Measurements from ENCODE around the gene CDHR5.

The CDHR5 gene

DNA sequence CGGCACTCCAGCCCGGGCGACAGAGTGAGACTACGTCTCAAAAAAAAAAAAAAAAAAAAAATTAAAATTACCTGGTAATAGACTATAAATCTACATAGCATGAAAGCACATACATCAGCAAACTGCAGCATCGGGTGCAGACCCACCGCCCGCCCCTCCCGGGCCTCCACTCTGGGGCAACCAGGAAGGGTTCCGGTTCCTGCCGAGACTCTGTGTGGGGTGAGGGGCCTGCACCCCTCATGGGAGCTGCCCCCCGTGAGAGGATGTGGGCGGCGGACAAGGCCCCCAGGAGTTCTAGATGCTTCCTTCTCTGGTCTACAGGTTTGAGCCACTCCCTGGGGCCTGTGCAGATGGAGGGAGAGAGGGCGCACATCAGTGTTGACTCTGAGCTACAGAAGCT lies 21.5 kb upstream of the CDHR5 start:
- no peak for DNase-seq (ENCODE audit: low read depth in 2 of 3, low spot score in 1 of 3)

DNA sequence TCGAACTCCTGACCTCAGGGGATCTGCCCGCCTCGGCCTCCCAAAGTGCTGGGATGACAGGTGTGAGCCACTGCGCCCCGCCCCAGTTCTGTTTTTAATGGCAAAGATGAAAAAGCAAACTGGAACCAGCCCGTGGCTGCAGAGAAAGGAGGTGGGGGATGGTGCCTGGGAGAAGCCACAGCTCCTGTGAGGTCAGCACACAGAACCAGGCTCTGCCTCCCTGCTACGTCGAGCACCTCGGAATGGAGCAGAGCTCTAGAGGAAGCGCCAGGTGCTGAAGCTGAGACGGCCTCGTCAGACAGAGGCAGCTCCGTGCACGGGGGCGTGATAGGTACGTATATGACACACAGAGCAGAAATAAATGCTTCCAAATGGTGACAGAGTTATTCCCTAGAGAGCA lies 20.8 kb upstream of the CDHR5 start:
- no peak for DNase-seq (ENCODE audit: low read depth in 2 of 3, low spot score in 1 of 3)

- no peak for DNase-seq (ENCODE audit: low read depth in 2 of 3, low spot score in 1 of 3)
Measured at GRCh38 chr11:643849-644738, 19.3 kb upstream of the CDHR5 start.

DNA sequence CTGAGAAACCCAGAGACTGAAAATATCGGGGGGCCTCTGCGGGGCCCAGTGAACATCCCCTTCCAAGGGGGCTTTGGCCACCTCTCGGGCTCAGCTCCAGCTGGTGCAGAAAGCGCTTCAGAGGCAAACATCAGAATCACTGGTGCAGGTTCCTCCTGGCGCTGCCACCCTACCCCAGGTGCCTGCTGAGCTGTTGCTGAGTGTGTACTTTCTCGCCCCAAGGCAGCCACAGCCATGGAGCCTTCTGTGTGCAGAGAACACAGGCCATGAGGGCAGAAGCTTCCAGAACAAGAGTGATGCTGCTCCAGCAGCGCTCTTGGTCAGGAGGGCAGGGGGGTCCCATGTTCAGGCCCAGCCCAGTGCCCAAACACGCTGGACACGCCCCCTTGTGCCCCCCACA lies 18.6 kb upstream of the CDHR5 start:
- no peak for DNase-seq (ENCODE audit: low read depth in 2 of 3, low spot score in 1 of 3)

DNA sequence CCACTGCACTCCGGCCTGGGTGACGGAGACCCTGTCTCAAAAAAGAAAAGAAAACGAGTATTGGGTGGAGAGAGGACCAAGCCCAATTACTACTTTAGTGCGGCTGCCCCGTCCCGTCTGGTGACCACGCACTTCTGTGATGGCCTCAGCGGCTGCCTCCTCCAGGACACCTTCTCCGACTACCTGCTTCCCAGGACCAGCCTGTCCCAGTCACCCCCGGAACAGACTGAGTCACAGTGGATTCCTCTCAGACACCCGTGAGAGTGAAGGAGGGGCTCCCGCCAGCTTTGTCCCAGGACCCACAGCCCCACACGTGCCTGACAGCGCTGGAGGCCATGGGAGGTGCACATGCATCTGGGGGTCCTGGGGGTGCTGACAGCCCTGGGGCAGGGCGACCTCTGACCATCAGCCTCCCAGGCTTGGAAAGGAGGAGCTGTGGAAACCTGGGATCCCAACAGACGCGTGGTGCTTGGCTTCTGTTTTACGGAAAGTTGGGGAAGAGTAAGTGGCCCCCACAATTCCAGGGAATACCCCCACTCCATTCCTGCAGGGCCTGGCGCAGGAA lies 17.1 kb upstream of the CDHR5 start:
- DNase-seq (ENCODE audit: low read depth in 2 of 3, low spot score in 1 of 3), result no peak

DNA sequence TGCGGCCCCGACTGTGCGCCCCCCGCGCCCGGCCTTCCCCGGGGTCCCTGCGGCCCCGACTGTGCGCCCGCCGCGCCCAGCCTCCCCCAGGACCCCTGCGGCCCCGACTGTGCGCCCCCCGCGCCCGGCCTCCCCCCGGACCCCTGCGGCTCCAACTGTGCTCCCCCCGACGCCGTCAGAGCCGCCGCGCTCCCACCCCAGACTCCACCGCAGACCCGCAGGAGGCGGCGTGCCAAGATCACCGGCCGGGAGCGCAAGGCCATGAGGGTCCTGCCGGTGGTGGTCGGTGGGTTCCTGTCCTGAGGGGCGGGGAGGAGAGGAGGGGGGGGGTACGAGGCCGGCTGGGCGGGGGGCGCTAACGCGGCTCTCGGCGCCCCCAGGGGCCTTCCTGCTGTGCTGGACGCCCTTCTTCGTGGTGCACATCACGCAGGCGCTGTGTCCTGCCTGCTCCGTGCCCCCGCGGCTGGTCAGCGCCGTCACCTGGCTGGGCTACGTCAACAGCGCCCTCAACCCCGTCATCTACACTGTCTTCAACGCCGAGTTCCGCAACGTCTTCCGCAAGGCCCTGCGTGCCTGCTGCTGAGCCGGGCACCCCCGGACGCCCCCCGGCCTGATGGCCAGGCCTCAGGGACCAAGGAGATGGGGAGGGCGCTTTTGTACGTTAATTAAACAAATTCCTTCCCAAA lies 15.4 kb upstream of the CDHR5 start:
- no peak for DNase-seq (ENCODE audit: low read depth in 2 of 3, low spot score in 1 of 3)

DNA sequence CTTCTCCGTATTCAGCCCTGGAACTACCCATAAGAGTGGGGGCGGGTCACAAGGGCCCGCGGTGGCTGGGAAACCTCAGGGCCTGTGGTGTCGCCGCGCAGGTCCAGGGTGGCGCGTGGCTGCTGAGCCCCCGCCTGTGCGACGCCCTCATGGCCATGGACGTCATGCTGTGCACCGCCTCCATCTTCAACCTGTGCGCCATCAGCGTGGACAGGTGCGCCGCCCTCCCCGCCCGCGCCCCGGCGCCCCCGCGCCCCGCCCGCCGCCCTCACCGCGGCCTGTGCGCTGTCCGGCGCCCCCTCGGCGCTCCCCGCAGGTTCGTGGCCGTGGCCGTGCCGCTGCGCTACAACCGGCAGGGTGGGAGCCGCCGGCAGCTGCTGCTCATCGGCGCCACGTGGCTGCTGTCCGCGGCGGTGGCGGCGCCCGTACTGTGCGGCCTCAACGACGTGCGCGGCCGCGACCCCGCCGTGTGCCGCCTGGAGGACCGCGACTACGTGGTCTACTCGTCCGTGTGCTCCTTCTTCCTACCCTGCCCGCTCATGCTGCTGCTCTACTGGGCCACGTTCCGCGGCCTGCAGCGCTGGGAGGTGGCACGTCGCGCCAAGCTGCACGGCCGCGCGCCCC lies 14.7 kb upstream of the CDHR5 start:
- DNase-seq (ENCODE audit: low read depth in 2 of 3, low spot score in 1 of 3), result no peak

- no peak for DNase-seq (ENCODE audit: low read depth in 2 of 3, low spot score in 1 of 3)
Measured at GRCh38 chr11:638631-639331, 14.0 kb upstream of the CDHR5 start.

DNA sequence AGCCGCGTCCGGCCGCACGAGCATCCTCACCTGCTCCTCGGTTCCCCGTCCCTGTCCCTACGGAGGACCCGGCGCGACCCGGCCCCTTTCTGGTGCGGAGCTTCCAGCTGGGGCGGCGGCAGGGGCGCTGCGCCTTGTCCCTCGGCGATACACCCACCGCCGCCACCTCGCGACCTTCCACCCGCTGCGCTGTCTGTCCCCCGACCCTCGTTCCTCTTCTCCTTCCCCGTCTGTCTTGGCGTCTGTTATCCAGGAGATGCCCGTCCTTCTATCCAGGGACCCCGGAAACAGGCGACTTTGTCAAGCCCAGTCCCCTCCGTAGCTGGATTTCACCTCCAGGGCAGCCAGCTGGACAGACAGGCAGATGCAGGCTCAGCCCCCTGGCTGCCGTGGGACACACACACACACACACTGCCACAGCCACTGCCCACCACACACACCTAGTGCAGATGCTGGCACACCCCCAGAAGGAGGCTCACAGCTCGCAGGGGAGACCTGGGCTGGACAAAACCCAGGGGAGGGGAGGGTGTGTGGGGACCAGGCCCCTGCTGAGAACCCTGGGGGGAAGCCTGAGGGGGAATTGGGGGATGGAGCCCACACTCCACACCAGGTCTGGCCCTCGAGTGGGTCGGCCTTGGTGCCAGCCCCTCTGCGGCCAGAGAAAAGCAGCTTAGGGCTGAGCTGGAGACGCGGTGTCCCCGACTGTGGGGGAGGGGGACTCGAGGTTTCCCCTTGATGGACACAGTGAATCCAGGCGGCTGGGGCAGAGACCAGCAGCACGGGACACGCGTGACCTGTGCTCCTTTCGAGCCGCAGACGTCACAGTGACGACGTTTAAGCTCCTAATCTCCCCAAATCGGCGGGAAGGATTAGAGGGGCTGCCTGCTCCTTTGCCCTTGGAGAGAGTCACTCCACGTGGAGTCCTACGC lies 13.1 kb upstream of the CDHR5 start:
- no peak for DNase-seq (ENCODE audit: low read depth in 2 of 3, low spot score in 1 of 3)

DNA sequence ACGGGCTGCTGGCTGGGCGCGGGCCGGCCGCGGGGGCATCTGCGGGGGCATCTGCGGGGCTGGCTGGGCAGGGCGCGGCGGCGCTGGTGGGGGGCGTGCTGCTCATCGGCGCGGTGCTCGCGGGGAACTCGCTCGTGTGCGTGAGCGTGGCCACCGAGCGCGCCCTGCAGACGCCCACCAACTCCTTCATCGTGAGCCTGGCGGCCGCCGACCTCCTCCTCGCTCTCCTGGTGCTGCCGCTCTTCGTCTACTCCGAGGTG lies 12.5 kb upstream of the CDHR5 start:
- no peak for DNase-seq (ENCODE audit: low read depth in 2 of 3, low spot score in 1 of 3)

DNA sequence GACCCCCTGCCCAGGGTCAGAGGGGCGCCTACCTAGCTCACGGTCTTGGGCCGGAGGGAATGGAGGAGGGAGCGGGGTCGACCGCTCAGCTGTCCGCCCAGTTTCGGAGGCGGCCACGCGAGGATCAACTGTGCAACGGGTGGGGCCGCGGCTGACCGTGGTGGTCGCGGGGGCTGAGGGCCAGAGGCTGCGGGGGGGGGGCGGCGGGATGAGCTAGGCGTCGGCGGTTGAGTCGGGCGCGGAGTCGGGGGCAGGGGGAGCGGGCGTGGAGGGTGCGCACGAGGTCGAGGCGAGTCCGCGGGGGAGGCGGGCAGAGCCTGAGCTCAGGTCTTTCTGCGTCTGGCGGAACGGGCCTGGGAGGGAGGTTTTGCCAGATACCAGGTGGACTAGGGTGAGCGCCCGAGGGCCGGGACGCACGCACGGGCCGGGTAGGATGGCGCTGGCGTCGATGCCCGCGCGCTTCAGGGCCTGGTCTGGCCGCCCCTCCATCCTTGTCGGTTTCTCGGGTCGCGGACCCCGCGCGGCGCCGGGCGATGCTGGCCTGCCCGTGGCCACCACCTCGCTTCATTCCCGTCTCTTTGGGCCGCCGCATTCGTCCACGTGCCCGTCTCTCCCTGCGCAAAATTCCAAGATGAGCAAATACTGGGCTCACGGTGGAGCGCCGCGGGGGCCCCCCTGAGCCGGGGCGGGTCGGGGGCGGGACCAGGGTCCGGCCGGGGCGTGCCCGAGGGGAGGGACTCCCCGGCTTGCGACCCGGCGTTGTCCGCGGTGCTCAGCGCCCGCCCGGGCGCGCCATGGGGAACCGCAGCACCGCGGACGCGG lies 12.0 kb upstream of the CDHR5 start, which contains the start of gene DRD4:
TSS of gene DRD4 (plus strand) at position 759 of the 822 bp plus-strand sequence. CDS start at position 795, 36 bp downstream.
- no peak for DNase-seq (ENCODE audit: low read depth in 2 of 3, low spot score in 1 of 3)

DNA sequence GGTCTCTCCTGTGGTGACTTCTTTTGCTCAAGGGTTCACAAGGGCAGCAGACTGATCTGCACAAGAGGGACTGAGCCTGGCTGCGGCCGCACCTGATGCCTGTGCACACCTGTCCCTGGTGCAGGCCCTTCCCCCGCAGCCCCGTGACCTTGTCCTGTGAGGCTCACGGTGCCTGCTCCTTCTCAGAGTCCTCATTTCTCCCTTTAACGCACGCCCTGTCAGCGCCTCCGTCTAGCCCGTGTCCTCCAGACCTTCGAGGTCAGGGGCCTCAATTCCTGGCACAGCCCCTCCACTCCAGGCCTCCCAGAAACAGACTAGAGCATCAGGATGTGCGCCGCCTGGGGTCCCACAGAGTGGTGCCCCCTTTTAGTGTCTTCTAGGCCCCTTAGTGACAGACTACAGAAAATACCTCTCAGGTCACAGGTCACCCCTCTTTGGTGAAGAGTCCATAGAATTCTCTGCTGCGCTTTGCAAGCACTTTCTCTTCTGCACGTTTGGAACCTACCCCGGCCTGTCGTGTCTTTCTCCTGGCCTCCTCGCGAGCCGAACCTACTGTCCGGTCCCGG lies 11.3 kb upstream of the CDHR5 start:
- DNase-seq (ENCODE audit: low read depth in 2 of 3, low spot score in 1 of 3), result no peak

DNA sequence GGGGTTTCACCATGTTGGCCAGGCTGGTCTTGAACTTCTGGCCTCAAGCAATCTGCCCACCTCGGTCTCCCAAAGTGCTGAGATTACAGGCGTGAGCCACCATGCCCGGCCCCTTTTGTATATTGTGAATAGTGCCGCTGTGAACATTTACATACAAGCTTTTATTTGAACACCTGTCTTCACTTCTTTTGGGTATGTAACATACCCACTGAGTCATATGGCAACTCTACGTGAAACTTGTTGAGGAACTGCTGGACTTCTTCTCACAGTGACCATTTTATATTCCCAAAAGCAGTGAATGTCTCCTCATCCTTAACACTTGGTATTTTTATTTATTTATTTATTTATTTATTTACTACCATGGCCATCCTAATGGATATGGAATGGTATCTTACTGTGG lies 6.1 kb upstream of the CDHR5 start:
- DNase-seq (ENCODE audit: low read depth in 2 of 3, low spot score in 1 of 3), result no peak

- no peak for DNase-seq (ENCODE audit: low read depth in 2 of 3, low spot score in 1 of 3)
Measured at GRCh38 chr11:629237-629583, 4.5 kb upstream of the CDHR5 start.

DNA sequence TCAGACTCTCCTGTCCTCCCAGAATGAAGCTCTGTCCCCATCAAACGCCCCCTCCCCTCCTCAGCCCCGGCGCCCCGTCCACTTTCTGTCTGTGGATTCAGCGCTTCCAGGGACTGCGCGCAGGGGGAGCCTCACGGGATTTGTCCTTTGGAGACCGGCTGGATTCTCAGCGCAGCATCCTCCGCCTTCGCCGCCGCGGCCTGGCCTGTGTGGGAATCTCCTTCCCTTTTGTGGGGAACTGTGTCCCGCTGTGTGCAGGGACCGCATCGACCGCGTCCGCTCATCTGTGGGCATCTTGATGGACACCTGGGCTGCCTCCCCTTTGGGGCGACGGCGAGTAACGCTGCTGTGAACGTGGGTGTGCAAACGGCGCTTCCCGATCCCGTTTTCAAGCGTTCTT lies 3.3 kb upstream of the CDHR5 start:
- DNase-seq (ENCODE audit: low read depth in 2 of 3, low spot score in 1 of 3), result no peak

DNA sequence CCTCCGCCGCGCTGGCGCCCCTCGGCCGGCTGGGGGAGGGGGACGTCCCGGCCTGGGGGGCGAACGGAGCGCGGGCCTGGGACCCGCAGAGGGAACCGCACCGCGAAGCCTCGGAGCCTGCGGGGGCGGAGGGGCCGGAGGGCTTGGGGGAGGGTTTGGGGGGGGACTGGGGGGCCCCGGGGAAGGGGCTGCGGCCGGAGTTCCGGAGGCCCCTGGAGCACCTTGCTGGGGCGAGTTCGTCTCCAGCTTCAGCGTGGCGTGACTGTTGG lies 2.5 kb upstream of the CDHR5 start:
- no peak for DNase-seq (ENCODE audit: low read depth in 2 of 3, low spot score in 1 of 3)

DNA sequence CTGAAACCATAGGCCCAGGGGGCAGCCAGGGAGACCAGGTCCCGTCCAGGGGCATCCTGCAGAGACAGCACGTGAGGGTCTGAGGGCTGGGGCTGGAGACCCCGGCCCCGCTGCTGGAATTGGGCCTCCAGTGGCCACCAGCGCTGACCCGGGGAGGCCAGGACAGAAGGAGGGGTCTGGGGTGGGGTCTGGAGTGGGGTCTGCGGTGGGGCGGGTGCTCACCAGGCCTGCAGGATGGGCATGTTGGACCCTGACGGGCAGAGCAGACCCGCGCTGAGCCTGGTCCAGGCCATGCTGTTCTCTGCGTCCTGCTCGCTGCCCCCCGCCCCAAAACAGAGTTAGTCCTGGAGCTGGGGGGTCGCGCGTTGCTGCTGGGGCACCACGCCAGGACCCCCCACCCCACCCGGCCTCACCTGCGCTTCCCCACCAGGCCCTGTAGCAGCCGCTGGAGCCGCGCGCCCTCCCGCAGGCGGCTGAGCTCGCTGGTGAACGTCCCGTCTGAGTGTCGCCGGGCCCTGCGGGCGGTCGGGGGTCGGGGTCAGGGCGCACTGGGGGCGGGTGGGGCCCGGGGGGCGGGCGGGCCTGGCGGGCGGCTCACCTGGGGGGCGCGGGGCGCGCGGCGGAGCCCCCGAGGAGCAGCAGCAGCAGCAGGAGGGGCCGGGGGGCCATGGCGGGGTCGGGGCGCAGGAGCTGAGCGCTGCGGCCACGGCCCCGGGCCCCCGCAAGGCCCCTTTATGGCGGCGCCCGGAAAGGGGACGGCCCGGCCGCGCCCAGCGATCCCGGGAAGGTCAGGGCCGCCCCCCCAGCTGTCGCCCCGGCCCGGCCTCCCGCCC lies 1.9 kb upstream of the CDHR5 start, which contains the start of gene SCT:
TSS of gene SCT (minus strand) at position 707 of the 833 bp plus-strand sequence. CDS start at position 669, 38 bp downstream.
- DNase-seq (ENCODE audit: low read depth in 2 of 3, low spot score in 1 of 3), result no peak

- no peak for DNase-seq (ENCODE audit: low read depth in 2 of 3, low spot score in 1 of 3)
Measured at GRCh38 chr11:625636-626268, 997 bp upstream of the CDHR5 start.
